ENCODE results near the gene GLT6D1. TPM values are rescaled to one million over a fixed set of nuclear protein-coding genes. Genes with fewer than 3 reads are reported as not detected.

GLT6D1 gene
- total RNA-seq, 1 donor from 2014 or later: not detected

DNA sequence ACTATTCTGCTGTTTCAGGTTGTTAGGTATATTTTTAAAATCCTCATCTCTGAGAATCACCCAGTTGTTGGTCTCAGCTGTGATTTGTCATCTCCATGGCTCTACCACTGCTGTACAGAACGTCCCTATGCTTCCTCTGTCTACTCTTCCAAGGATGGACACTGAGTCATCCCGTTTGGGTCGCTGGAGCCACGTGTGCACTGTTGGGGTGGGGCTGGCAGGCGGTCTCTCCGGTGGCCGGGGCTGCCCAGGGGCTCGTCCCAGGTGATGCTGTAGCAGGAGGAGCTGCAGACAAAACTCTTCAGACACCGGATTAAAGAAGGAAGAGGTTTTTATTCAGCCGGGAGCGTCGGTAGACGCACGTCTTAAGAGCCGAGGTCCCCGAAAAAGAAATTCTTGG lies 40.7 kb upstream of the GLT6D1 start:
- DNase-seq (ENCODE audit: low spot score in 2 of 2): no peak
- H3K27ac ChIP-seq: no peak overlapping the region
- no peak for TF ChIP-seq CTCF (IDR thresholded peaks at IDR 0.05)
- intact Hi-C loops (cut with DNase I): no loop called here
- no peak overlapping the region for H3K4me3 ChIP-seq
- H3K36me3 ChIP-seq: no peaks in the 10 kb centered on the region
- no peaks in the 10 kb centered on the region for H3K4me1 ChIP-seq
- H3K9me3 ChIP-seq: no peaks in the 10 kb centered on the region
- H3K27me3 ChIP-seq: no peaks in the 10 kb centered on the region

GRCh38 chr9:135678236-135679017 lies 39.1 kb upstream of the GLT6D1 start:
- Histone ChIP-seq H3K4me3 (no peak overlapping the region), H3K4me1 (no peaks in the 10 kb centered on the region), H3K27ac (no peak overlapping the region), H3K9me3 (no peaks in the 10 kb centered on the region), H3K27me3 (no peaks in the 10 kb centered on the region), H3K36me3 (no peaks in the 10 kb centered on the region)
- no peak for DNase-seq (ENCODE audit: low spot score in 2 of 2)
- TF ChIP-seq CTCF (IDR thresholded peaks at IDR 0.05): no peak
- intact Hi-C loops (cut with DNase I): no loop called here

- H3K4me1 ChIP-seq: no peaks in the 10 kb centered on the region
- intact Hi-C loops (cut with DNase I): no loop called here
- no peak overlapping the region for H3K4me3 ChIP-seq
- DNase-seq (ENCODE audit: low spot score in 2 of 2): no peak
- no peak overlapping the region for H3K27ac ChIP-seq
- no peak for TF ChIP-seq CTCF (IDR thresholded peaks at IDR 0.05)
- no peaks in the 10 kb centered on the region for H3K9me3 ChIP-seq
- no peaks in the 10 kb centered on the region for H3K36me3 ChIP-seq
- H3K27me3 ChIP-seq: no peaks in the 10 kb centered on the region
Observed at GRCh38 chr9:135677641-135678168, 38.4 kb upstream of the GLT6D1 start.

- no peak for DNase-seq (ENCODE audit: low spot score in 2 of 2)
- intact Hi-C loops (cut with DNase I): no loop called here
- no peaks in the 10 kb centered on the region for H3K9me3 ChIP-seq
- no peaks in the 10 kb centered on the region for H3K36me3 ChIP-seq
- H3K4me1 ChIP-seq: no peaks in the 10 kb centered on the region
- no peak overlapping the region for H3K4me3 ChIP-seq
- no peak for TF ChIP-seq CTCF (IDR thresholded peaks at IDR 0.05)
- no peak overlapping the region for H3K27ac ChIP-seq
- H3K27me3 ChIP-seq: no peaks in the 10 kb centered on the region
Observed at GRCh38 chr9:135676891-135677290, 37.6 kb upstream of the GLT6D1 start.

DNA sequence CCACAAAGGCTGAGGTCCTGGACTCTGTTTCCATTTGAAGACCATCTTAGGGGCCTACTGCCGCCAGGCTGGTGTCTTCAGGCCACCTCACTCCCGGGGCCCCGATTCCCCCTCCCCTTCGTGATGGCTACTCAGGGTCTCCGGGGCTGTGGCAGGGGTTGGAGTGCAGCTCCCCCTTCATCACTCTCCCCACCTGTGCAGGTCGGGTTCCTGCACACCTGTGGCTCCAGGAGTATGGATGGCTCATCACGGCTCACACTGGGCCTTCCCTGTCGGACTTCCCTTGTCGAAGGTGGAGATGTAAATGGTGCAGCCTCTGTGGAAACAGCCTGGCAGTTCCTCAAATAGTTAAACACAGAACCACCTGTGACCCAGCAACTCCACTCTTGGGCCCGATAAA lies 35.6 kb upstream of the GLT6D1 start:
- no peak for TF ChIP-seq CTCF (IDR thresholded peaks at IDR 0.05)
- intact Hi-C loops (cut with DNase I): no loop called here
- H3K27ac ChIP-seq: no peak overlapping the region
- H3K9me3 ChIP-seq: no peaks in the 10 kb centered on the region
- no peaks in the 10 kb centered on the region for H3K27me3 ChIP-seq
- H3K36me3 ChIP-seq: no peaks in the 10 kb centered on the region
- no peak for DNase-seq (ENCODE audit: low spot score in 2 of 2)
- H3K4me3 ChIP-seq: no peak overlapping the region
- H3K4me1 ChIP-seq: no peaks in the 10 kb centered on the region
